CD1c-positive myeloid dendritic cell (primary cell): ENCODE results near the gene MARK1.

Experiments used
- DNase-seq: peaks from one replicate; pipeline ENCODE4 v3.0.0-alpha.2; 2016; ENCODE audit errors: extremely low spot score

Gene MARK1

GRCh38 chr1:220690140-220691052, 162.5 kb downstream of the MARK1 start, which contains the start of gene C1orf115:
Gene C1orf115, plus strand, starts transcription at chr1:220690363. Its CDS starts 40 bp downstream, at chr1:220690403.
- DNase-seq, result peak; percentile 83

GRCh38 chr1:220691053-220691684, 163.2 kb downstream of the MARK1 start:
- DNase-seq, result no peak

- DNase-seq, result no peak
Measured at GRCh38 chr1:220692436-220693228, 164.7 kb downstream of the MARK1 start.

GRCh38 chr1:220694866-220695382, 167.0 kb downstream of the MARK1 start:
- no peak for DNase-seq

- DNase-seq, result no peak
Measured at GRCh38 chr1:220695426-220695825, 167.5 kb downstream of the MARK1 start.

- DNase-seq, result no peak
Measured at GRCh38 chr1:220696226-220696862, 168.4 kb downstream of the MARK1 start.

- peak; percentile 35 for DNase-seq
Measured at GRCh38 chr1:220696863-220697231, 168.9 kb downstream of the MARK1 start.

GRCh38 chr1:220697326-220697725, 169.4 kb downstream of the MARK1 start:
- no peak for DNase-seq

- DNase-seq, result no peak
Measured at GRCh38 chr1:220698607-220699016, 170.7 kb downstream of the MARK1 start.

GRCh38 chr1:220699044-220699443, 171.1 kb downstream of the MARK1 start:
- no peak for DNase-seq

GRCh38 chr1:220700556-220701179, 172.7 kb downstream of the MARK1 start:
- no peak for DNase-seq

GRCh38 chr1:220701974-220702373, 174.0 kb downstream of the MARK1 start:
- DNase-seq, result no peak

- DNase-seq, result no peak
Measured at GRCh38 chr1:220702733-220703270, 174.9 kb downstream of the MARK1 start.

GRCh38 chr1:220703305-220703704, 175.4 kb downstream of the MARK1 start:
- DNase-seq, result no peak

GRCh38 chr1:220705782-220706181, 177.8 kb downstream of the MARK1 start:
- no peak for DNase-seq

- DNase-seq, result no peak
Measured at GRCh38 chr1:220706480-220706879, 178.5 kb downstream of the MARK1 start.

- DNase-seq, result no peak
Measured at GRCh38 chr1:220707160-220707559, 179.2 kb downstream of the MARK1 start.

GRCh38 chr1:220708244-220708643, 180.3 kb downstream of the MARK1 start:
- DNase-seq, result no peak

- DNase-seq, result no peak
Measured at GRCh38 chr1:220708936-220709801, 181.2 kb downstream of the MARK1 start.

GRCh38 chr1:220710333-220710732, 182.4 kb downstream of the MARK1 start:
- no peak for DNase-seq
